Measurements from ENCODE around the gene AFF3.
A peak's percentile ranks its signal among the peaks of the same experiment; 100 is the strongest.

AFF3 gene

GRCh38 chr2:99810225-99810624 lies 332.2 kb downstream of the AFF3 start:
- H3K4ac ChIP-seq (ENCODE audit: low read depth in 1 of 2, low read length in 2 of 2), result no peak overlapping the region
- H3K4me3 ChIP-seq (ENCODE audit: insufficient read depth in 1 of 2, low read depth in 1 of 2, low read length in 2 of 2), result no peak overlapping the region
- no peak overlapping the region for H2BK12ac ChIP-seq (ENCODE audit: low read length in 2 of 2)
- no peak overlapping the region for H4K8ac ChIP-seq (ENCODE audit: low read length)
- no peak overlapping the region for H2AK5ac ChIP-seq (ENCODE audit: low read length, severe bottlenecking)
- H3K79me1 ChIP-seq (replicated peaks; ENCODE audit: low read length, poor library complexity, severe bottlenecking), result peaks cover 14% of the 10 kb centered on the region
- no peak overlapping the region for H2BK5ac ChIP-seq (ENCODE audit: low read depth, low read length, poor library complexity, severe bottlenecking)
- no peak overlapping the region for H3K27ac ChIP-seq (ENCODE audit: low read length, poor library complexity, severe bottlenecking)
- H3K4me1 ChIP-seq (ENCODE audit: control insufficient read depth, insufficient read depth, low read depth, low read length), result peaks cover 19% of the 10 kb centered on the region
- no peak overlapping the region for H3K23ac ChIP-seq (ENCODE audit: low read length in 2 of 2)
- DNase-seq, result no peak
- 96% methylated on average over 4 of the region's 4 CpGs for WGBS
- H2BK15ac ChIP-seq (ENCODE audit: low read depth, poor library complexity, severe bottlenecking), result no peak overlapping the region
- no peak overlapping the region for H2AFZ ChIP-seq (ENCODE audit: low read depth, low read length)
- H2BK120ac ChIP-seq (ENCODE audit: low read depth, low read length), result no peak overlapping the region
- H4K91ac ChIP-seq (ENCODE audit: low read length), result no peak overlapping the region
- no peak overlapping the region for H3K9ac ChIP-seq (ENCODE audit: low read length)
- no peak overlapping the region for H3K14ac ChIP-seq (ENCODE audit: low read length in 2 of 2)
- no peaks in the 10 kb centered on the region for H3K9me3 ChIP-seq (ENCODE audit: control insufficient read depth, low read length)
- peaks cover 0 to 28% of the 10 kb centered on the region in 2 experiments for H3K27me3 ChIP-seq (ENCODE audit: control insufficient read depth in 1 of 2, insufficient read depth in 1 of 2, low read length in 2 of 2)
- H3K36me3 ChIP-seq (ENCODE audit: control insufficient read depth in 1 of 2, insufficient read depth in 2 of 2, low read depth in 1 of 2, low read length in 2 of 2), result no peaks in the 10 kb centered on the region
- no peak overlapping the region for H3K4me2 ChIP-seq (ENCODE audit: low read length, poor library complexity, severe bottlenecking)
- no peak overlapping the region for H3K18ac ChIP-seq (ENCODE audit: low read depth in 1 of 2, low read length in 2 of 2)

DNA sequence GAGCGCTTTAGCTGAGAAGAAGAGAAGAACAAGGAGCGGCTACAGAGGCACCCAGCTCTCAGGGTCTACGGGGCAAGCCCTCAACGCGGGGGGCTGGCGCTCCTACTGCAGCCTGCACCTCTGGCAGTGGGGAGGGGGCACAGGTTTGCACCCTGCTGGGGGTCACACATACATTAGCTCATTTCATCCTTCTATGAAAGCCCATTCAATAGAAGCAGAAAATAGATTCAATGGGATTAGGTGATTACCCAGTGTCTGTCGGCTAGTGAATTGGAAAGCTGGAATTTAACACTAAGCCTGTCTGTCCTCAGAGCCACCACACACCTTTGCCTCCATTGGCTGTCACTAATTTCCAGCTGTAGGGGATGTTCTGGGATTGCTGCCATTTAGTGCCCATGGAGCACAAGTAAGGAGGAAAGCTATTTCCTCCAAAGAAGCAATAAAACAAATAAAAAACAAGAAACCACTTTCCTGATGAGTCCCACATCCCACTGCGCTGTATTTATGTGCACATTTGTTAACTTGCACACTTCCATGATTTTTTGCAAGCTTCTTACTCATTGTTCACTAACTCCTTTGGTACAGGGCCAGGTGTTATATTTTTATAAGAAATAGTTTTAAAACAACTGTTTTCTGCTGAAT lies 333.0 kb downstream of the AFF3 start:
- H3K27me3 ChIP-seq (ENCODE audit: control insufficient read depth in 1 of 2, insufficient read depth in 1 of 2, low read length in 2 of 2), result peaks cover 0 to 28% of the 10 kb centered on the region in 2 experiments
- H4K8ac ChIP-seq (ENCODE audit: low read length), result no peak overlapping the region
- no peak overlapping the region for H4K91ac ChIP-seq (ENCODE audit: low read length)
- H3K36me3 ChIP-seq (ENCODE audit: control insufficient read depth in 1 of 2, insufficient read depth in 2 of 2, low read depth in 1 of 2, low read length in 2 of 2), result no peaks in the 10 kb centered on the region
- no peak overlapping the region for H2BK120ac ChIP-seq (ENCODE audit: low read depth, low read length)
- H2BK5ac ChIP-seq (ENCODE audit: low read depth, low read length, poor library complexity, severe bottlenecking), result no peak overlapping the region
- no peak overlapping the region for H2BK12ac ChIP-seq (ENCODE audit: low read length in 2 of 2)
- no peak overlapping the region for H3K23ac ChIP-seq (ENCODE audit: low read length in 2 of 2)
- no peak overlapping the region for H3K14ac ChIP-seq (ENCODE audit: low read length in 2 of 2)
- H2AK5ac ChIP-seq (ENCODE audit: low read length, severe bottlenecking), result no peak overlapping the region
- H2BK15ac ChIP-seq (ENCODE audit: low read depth, poor library complexity, severe bottlenecking), result no peak overlapping the region
- no peak overlapping the region for H2AFZ ChIP-seq (ENCODE audit: low read depth, low read length)
- no peak overlapping the region for H3K4me2 ChIP-seq (ENCODE audit: low read length, poor library complexity, severe bottlenecking)
- peak overlapping the region; percentile 21 for H3K27ac ChIP-seq (ENCODE audit: low read length, poor library complexity, severe bottlenecking)
- no peak for DNase-seq
- no peak overlapping the region for H3K4ac ChIP-seq (ENCODE audit: low read depth in 1 of 2, low read length in 2 of 2)
- peaks cover 19% of the 10 kb centered on the region for H3K4me1 ChIP-seq (ENCODE audit: control insufficient read depth, insufficient read depth, low read depth, low read length)
- H3K9ac ChIP-seq (ENCODE audit: low read length), result no peak overlapping the region
- peaks cover 12% of the 10 kb centered on the region for H3K79me1 ChIP-seq (replicated peaks; ENCODE audit: low read length, poor library complexity, severe bottlenecking)
- no peak overlapping the region for H3K18ac ChIP-seq (ENCODE audit: low read depth in 1 of 2, low read length in 2 of 2)
- WGBS, result 95% methylated on average over 7 of the region's 8 CpGs
- H3K9me3 ChIP-seq (ENCODE audit: control insufficient read depth, low read length), result no peaks in the 10 kb centered on the region
- no peak overlapping the region for H3K4me3 ChIP-seq (ENCODE audit: insufficient read depth in 1 of 2, low read depth in 1 of 2, low read length in 2 of 2)

GRCh38 chr2:99808361-99809200 lies 333.8 kb downstream of the AFF3 start:
- peaks cover 7% of the 10 kb centered on the region for H3K79me1 ChIP-seq (replicated peaks; ENCODE audit: low read length, poor library complexity, severe bottlenecking)

GRCh38 chr2:99806758-99807157 lies 335.6 kb downstream of the AFF3 start:
- Histone ChIP-seq H3K14ac (ENCODE audit: low read length in 2 of 2) (no peak overlapping the region), H3K9ac (ENCODE audit: low read length) (no peak overlapping the region), H2BK120ac (ENCODE audit: low read depth, low read length) (no peak overlapping the region), H3K4ac (ENCODE audit: low read depth in 1 of 2, low read length in 2 of 2) (no peak overlapping the region), H2BK12ac (ENCODE audit: low read length in 2 of 2) (no peak overlapping the region), H4K8ac (ENCODE audit: low read length) (no peak overlapping the region), H3K4me1 (ENCODE audit: control insufficient read depth, insufficient read depth, low read depth, low read length) (peaks cover 19% of the 10 kb centered on the region), H3K27ac (ENCODE audit: low read length, poor library complexity, severe bottlenecking) (peak overlapping the region; percentile 73), H3K18ac (ENCODE audit: low read depth in 1 of 2, low read length in 2 of 2) (no peak overlapping the region), H2AK5ac (ENCODE audit: low read length, severe bottlenecking) (no peak overlapping the region), H3K23ac (ENCODE audit: low read length in 2 of 2) (no peak overlapping the region), H3K4me3 (ENCODE audit: insufficient read depth in 1 of 2, low read depth in 1 of 2, low read length in 2 of 2) (no peak overlapping the region), H3K4me2 (ENCODE audit: low read length, poor library complexity, severe bottlenecking) (no peak overlapping the region), H2BK5ac (ENCODE audit: low read depth, low read length, poor library complexity, severe bottlenecking) (no peak overlapping the region), H2AFZ (ENCODE audit: low read depth, low read length) (no peak overlapping the region), H4K91ac (ENCODE audit: low read length) (no peak overlapping the region), H2BK15ac (ENCODE audit: low read depth, poor library complexity, severe bottlenecking) (no peak overlapping the region), H3K9me3 (ENCODE audit: control insufficient read depth, low read length) (peaks cover 2% of the 10 kb centered on the region), H3K27me3 (ENCODE audit: control insufficient read depth in 1 of 2, insufficient read depth in 1 of 2, low read length in 2 of 2) (peaks cover 0 to 22% of the 10 kb centered on the region in 2 experiments), H3K36me3 (ENCODE audit: control insufficient read depth in 1 of 2, insufficient read depth in 2 of 2, low read depth in 1 of 2, low read length in 2 of 2) (no peaks in the 10 kb centered on the region), H3K79me1 (replicated peaks; ENCODE audit: low read length, poor library complexity, severe bottlenecking) (peaks cover 10% of the 10 kb centered on the region)
- peak; percentile 33 for DNase-seq
- WGBS, result 71% methylated on average over 3 of the region's 4 CpGs

More at GRCh38 chr2:99808361-99809200, 333.8 kb downstream of the AFF3 start:
- Histone ChIP-seq H3K27me3 (ENCODE audit: control insufficient read depth in 1 of 2, insufficient read depth in 1 of 2, low read length in 2 of 2) (peaks cover 0 to 25% of the 10 kb centered on the region in 2 experiments), H4K8ac (ENCODE audit: low read length) (no peak overlapping the region), H2BK15ac (ENCODE audit: low read depth, poor library complexity, severe bottlenecking) (no peak overlapping the region), H3K27ac (ENCODE audit: low read length, poor library complexity, severe bottlenecking) (no peak overlapping the region), H3K23ac (ENCODE audit: low read length in 2 of 2) (no peak overlapping the region), H3K9ac (ENCODE audit: low read length) (no peak overlapping the region), H3K36me3 (ENCODE audit: control insufficient read depth in 1 of 2, insufficient read depth in 2 of 2, low read depth in 1 of 2, low read length in 2 of 2) (no peaks in the 10 kb centered on the region), H2AFZ (ENCODE audit: low read depth, low read length) (no peak overlapping the region), H3K9me3 (ENCODE audit: control insufficient read depth, low read length) (no peaks in the 10 kb centered on the region), H2BK5ac (ENCODE audit: low read depth, low read length, poor library complexity, severe bottlenecking) (no peak overlapping the region), H3K4me2 (ENCODE audit: low read length, poor library complexity, severe bottlenecking) (no peak overlapping the region), H2BK120ac (ENCODE audit: low read depth, low read length) (no peak overlapping the region), H3K4ac (ENCODE audit: low read depth in 1 of 2, low read length in 2 of 2) (no peak overlapping the region), H2AK5ac (ENCODE audit: low read length, severe bottlenecking) (no peak overlapping the region), H3K4me1 (ENCODE audit: control insufficient read depth, insufficient read depth, low read depth, low read length) (peaks cover 19% of the 10 kb centered on the region), H3K4me3 (ENCODE audit: insufficient read depth in 1 of 2, low read depth in 1 of 2, low read length in 2 of 2) (no peak overlapping the region), H2BK12ac (ENCODE audit: low read length in 2 of 2) (no peak overlapping the region), H4K91ac (ENCODE audit: low read length) (no peak overlapping the region), H3K18ac (ENCODE audit: low read depth in 1 of 2, low read length in 2 of 2) (no peak overlapping the region), H3K14ac (ENCODE audit: low read length in 2 of 2) (no peak overlapping the region)
- 91% methylated on average over 4 of the region's 4 CpGs for WGBS
- no peak for DNase-seq

Measured in mesenchymal stem cell (in vitro differentiated cells and primary cell).